IPS-18a (cell line): ENCODE data around the gene HSPB6.

Experiments used
- H3K27ac ChIP-seq: one replicate; pipeline ENCODE4 v1.5.1; 2013; ENCODE audit warnings: low read length
- H3K27me3 ChIP-seq: one replicate; pipeline ENCODE4 v1.6.1; 2013; ENCODE audit warnings: mild to moderate bottlenecking, low read length; ENCODE audit not compliant: control insufficient read depth, insufficient read depth
- H3K36me3 ChIP-seq: one replicate; pipeline ENCODE4 v1.6.1; 2013; ENCODE audit warnings: low read depth, low read length; ENCODE audit not compliant: control insufficient read depth
- H3K4me1 ChIP-seq: one replicate; pipeline ENCODE4 v1.6.1; 2013; ENCODE audit warnings: low read depth, low read length; ENCODE audit not compliant: control insufficient read depth
- H3K4me3 ChIP-seq: one replicate; pipeline ENCODE4 v1.5.1; 2013; ENCODE audit warnings: low read length
- H3K9ac ChIP-seq: one replicate; pipeline ENCODE4 v1.6.1; 2013; ENCODE audit warnings: mild to moderate bottlenecking, low read length, moderate library complexity
- H3K9me3 ChIP-seq: one replicate; pipeline ENCODE4 v1.6.1; 2013; ENCODE audit warnings: low read depth, low read length; ENCODE audit not compliant: control insufficient read depth

HSPB6 gene

GRCh38 chr19:35713904-35714495, 42.8 kb downstream of the HSPB6 start:
- H3K4me1 ChIP-seq, result peaks cover 16% of the 10 kb centered on the region
- H3K4me3 ChIP-seq, result no peak overlapping the region
- no peak overlapping the region for H3K9ac ChIP-seq

GRCh38 chr19:35713506-35713850, 43.4 kb downstream of the HSPB6 start:
- Histone ChIP-seq H3K27ac (no peak overlapping the region), H3K36me3 (no peaks in the 10 kb centered on the region), H3K4me3 (no peak overlapping the region), H3K9ac (no peak overlapping the region), H3K4me1 (peaks cover 16% of the 10 kb centered on the region), H3K27me3 (peaks cover 4% of the 10 kb centered on the region), H3K9me3 (no peaks in the 10 kb centered on the region)

More at GRCh38 chr19:35713904-35714495, 42.8 kb downstream of the HSPB6 start:
- Histone ChIP-seq H3K36me3 (no peaks in the 10 kb centered on the region), H3K9me3 (no peaks in the 10 kb centered on the region), H3K27me3 (peaks cover 4% of the 10 kb centered on the region), H3K27ac (no peak overlapping the region)

GRCh38 chr19:35712567-35713505, 44.0 kb downstream of the HSPB6 start:
- Histone ChIP-seq H3K9ac (no peak overlapping the region), H3K27ac (no peak overlapping the region), H3K4me1 (peaks cover 16% of the 10 kb centered on the region), H3K4me3 (no peak overlapping the region), H3K9me3 (no peaks in the 10 kb centered on the region), H3K36me3 (no peaks in the 10 kb centered on the region), H3K27me3 (peaks cover 4% of the 10 kb centered on the region)

GRCh38 chr19:35710784-35711723, 45.8 kb downstream of the HSPB6 start:
- Histone ChIP-seq H3K4me1 (peaks cover 16% of the 10 kb centered on the region), H3K36me3 (no peaks in the 10 kb centered on the region), H3K4me3 (no peak overlapping the region), H3K9ac (no peak overlapping the region), H3K27me3 (peaks cover 4% of the 10 kb centered on the region), H3K9me3 (no peaks in the 10 kb centered on the region), H3K27ac (no peak overlapping the region)

- Histone ChIP-seq H3K36me3 (no peaks in the 10 kb centered on the region), H3K27me3 (peaks cover 21% of the 10 kb centered on the region), H3K27ac (no peak overlapping the region), H3K9me3 (no peaks in the 10 kb centered on the region), H3K4me3 (no peak overlapping the region), H3K4me1 (no peaks in the 10 kb centered on the region), H3K9ac (no peak overlapping the region)
Observed at GRCh38 chr19:35708391-35708790, 48.4 kb downstream of the HSPB6 start.
